GM12864 (cell line): Measurements from ENCODE around the gene RHOT1.

Experiments used
- DNase-seq: peaks from one replicate; pipeline ENCODE4 v3.0.0-alpha.2; 2011; ENCODE audit warnings: low read depth
- H3K4me3 ChIP-seq: 2 replicates; pipeline ENCODE4 v1.5.1; 2011; ENCODE audit warnings: mild to moderate bottlenecking, low read depth, low read length, control low read depth
- CTCF ChIP-seq: IDR thresholded peaks from 2 replicates; pipeline ENCODE4 v1.5.1; 2011; ENCODE audit warnings: low read depth, mild to moderate bottlenecking, moderate library complexity, low read length, control low read depth, inconsistent platforms; ENCODE audit errors: missing control alignments

RHOT1 gene

GRCh38 chr17:32235588-32235987, 93.3 kb downstream of the RHOT1 start:
- H3K4me3 ChIP-seq: no peak overlapping the region
- DNase-seq: no peak
- no peak for TF ChIP-seq CTCF

- no peak overlapping the region for H3K4me3 ChIP-seq
- TF ChIP-seq CTCF: no peak
Measured at GRCh38 chr17:32239456-32239855, 97.2 kb downstream of the RHOT1 start.

GRCh38 chr17:32240750-32241149, 98.4 kb downstream of the RHOT1 start:
- DNase-seq: no peak
- no peak for TF ChIP-seq CTCF
- H3K4me3 ChIP-seq: no peak overlapping the region

More at GRCh38 chr17:32239456-32239855, 97.2 kb downstream of the RHOT1 start:
- no peak for DNase-seq

GRCh38 chr17:32241640-32242039, 99.3 kb downstream of the RHOT1 start:
- no peak for DNase-seq
- TF ChIP-seq CTCF: no peak
- H3K4me3 ChIP-seq: no peak overlapping the region

- DNase-seq: no peak
- H3K4me3 ChIP-seq: no peak overlapping the region
- no peak for TF ChIP-seq CTCF
Measured at GRCh38 chr17:32249475-32249874, 107.2 kb downstream of the RHOT1 start.

- TF ChIP-seq CTCF: peak; percentile 99
- peak; percentile 25 for DNase-seq
- no peak overlapping the region for H3K4me3 ChIP-seq
Measured at GRCh38 chr17:32253117-32253611, 110.9 kb downstream of the RHOT1 start.

GRCh38 chr17:32256012-32256700, 113.9 kb downstream of the RHOT1 start:
- TF ChIP-seq CTCF: no peak
- no peak overlapping the region for H3K4me3 ChIP-seq
- no peak for DNase-seq
